ENCODE data around the gene TMEM59. TPM values are rescaled to one million over a fixed set of nuclear protein-coding genes. Genes with fewer than 3 reads are reported as not detected.

The TMEM59 gene
- total and polyA plus RNA-seq, 2 donors (not counting 1 experiment from before 2014, with no cell fraction given), result 66.3 to 146 TPM

- ChIA-PET POLR2A (no interaction called here), CTCF (interaction anchor here (1.0 kb wide), 1 partner anchor 33 kb away, joined by 3 read pairs; no protein-coding TSS in a partner anchor)
- H3K27me3 Mint-ChIP-seq, result peaks cover 3% of the 10 kb centered on the region
- H3K27ac ChIP-seq (ENCODE audit: low read length in 2 of 2), result no peak overlapping the region
- H3K4me3 ChIP-seq (ENCODE audit: control extremely low read depth in 1 of 5, extremely low read depth in 1 of 5, insufficient read depth in 1 of 5, low read depth in 2 of 5, low read length in 4 of 5), result no peak overlapping the region
- no peaks in the 10 kb centered on the region for H3K9me3 Mint-ChIP-seq (ENCODE audit: insufficient read depth)
- TF ChIP-seq EZH2 (IDR thresholded peaks at IDR 0.05; ENCODE audit: borderline replicate concordance, insufficient read depth, low read depth, low read length, poor library complexity, severe bottlenecking) (no peak), CTCF (IDR thresholded peaks at IDR 0.05) (no peak)
- H4K20me1 ChIP-seq (ENCODE audit: control insufficient read depth, insufficient read depth, low read length, poor library complexity, severe bottlenecking), result no peaks in the 10 kb centered on the region
- intact Hi-C loops (cut with micrococcal nuclease), result no loop called here
- H3K27me3 ChIP-seq (replicated peaks in 1 of 4; ENCODE audit: control extremely low read depth in 1 of 4, control insufficient read depth in 3 of 4, insufficient read depth in 4 of 4, low read length in 3 of 4), result peaks cover 0 to 4% (median 0%) of the 10 kb centered on the region in 4 experiments
- peaks cover 0 to 22% (median 3%) of the 10 kb centered on the region in 3 donors for H3K9me3 ChIP-seq (ENCODE audit: control extremely low read depth in 1 of 3, control insufficient read depth in 2 of 3, insufficient read depth in 1 of 3, low read length in 2 of 3)
- no peak overlapping the region for H3K27ac Mint-ChIP-seq
- WGBS (ENCODE audit: insufficient coverage), result 81% methylated on average over 4 of the region's 4 CpGs
- H3K4me1 Mint-ChIP-seq, result no peaks in the 10 kb centered on the region
- no peak for ATAC-seq (ENCODE audit: low read depth)
- no peak overlapping the region for H3K4me2 ChIP-seq (replicated peaks; ENCODE audit: low read depth, low read length, poor library complexity, severe bottlenecking)
- H2AFZ ChIP-seq (ENCODE audit: insufficient read depth, low read depth, low read length, poor library complexity, severe bottlenecking), result no peak overlapping the region
- H3K36me3 ChIP-seq (replicated peaks in 1 of 2; ENCODE audit: control extremely low read depth in 1 of 2, control insufficient read depth in 1 of 2, extremely low read depth in 1 of 2, insufficient read depth in 2 of 2, low read length in 1 of 2), result no peaks in the 10 kb centered on the region
- H3K79me2 ChIP-seq (ENCODE audit: control insufficient read depth, insufficient read depth, low read length), result no peaks in the 10 kb centered on the region
- no peak for DNase-seq
- no peak overlapping the region for H3K4me3 Mint-ChIP-seq
- no peak overlapping the region for H3K9ac ChIP-seq (ENCODE audit: low read length)
- no peaks in the 10 kb centered on the region for H3K4me1 ChIP-seq (ENCODE audit: control insufficient read depth in 2 of 2, insufficient read depth in 2 of 2, low read length in 2 of 2)
Observed at GRCh38 chr1:53992085-53992874, 60.7 kb downstream of the TMEM59 start.

DNA sequence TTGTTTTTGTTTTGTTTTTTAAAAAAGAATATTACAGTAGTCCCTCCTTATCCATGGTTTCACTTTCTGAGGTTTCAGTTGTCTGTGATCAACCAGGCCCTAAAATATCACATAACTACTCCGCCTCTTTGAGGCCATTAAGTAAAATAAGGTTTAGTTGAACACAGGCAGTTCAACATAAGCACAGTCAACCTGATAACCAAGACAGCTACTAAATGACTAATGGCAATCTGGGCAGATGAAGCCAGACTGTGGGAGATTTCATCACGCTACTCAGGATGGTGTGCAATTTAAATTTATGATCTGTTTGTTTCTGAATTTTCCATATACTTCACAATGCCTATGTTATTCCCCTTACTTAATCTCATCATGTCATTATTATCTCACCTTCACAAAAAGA lies 65.1 kb downstream of the TMEM59 start:
- no peak overlapping the region for H3K4me3 ChIP-seq (ENCODE audit: control extremely low read depth in 1 of 5, extremely low read depth in 1 of 5, insufficient read depth in 1 of 5, low read depth in 2 of 5, low read length in 4 of 5)
- H3K27ac Mint-ChIP-seq, result no peak overlapping the region

More for the DNA sequence above, 65.1 kb downstream of the TMEM59 start:
- Histone ChIP-seq H3K27ac (ENCODE audit: low read length in 2 of 2) (no peak overlapping the region), H3K27me3 (replicated peaks in 1 of 4; ENCODE audit: control extremely low read depth in 1 of 4, control insufficient read depth in 3 of 4, insufficient read depth in 4 of 4, low read length in 3 of 4) (peaks cover 0 to under 1% (median 0%) of the 10 kb centered on the region in 4 experiments), H3K4me2 (replicated peaks; ENCODE audit: low read depth, low read length, poor library complexity, severe bottlenecking) (no peak overlapping the region), H3K36me3 (replicated peaks in 1 of 2; ENCODE audit: control extremely low read depth in 1 of 2, control insufficient read depth in 1 of 2, extremely low read depth in 1 of 2, insufficient read depth in 2 of 2, low read length in 1 of 2) (no peaks in the 10 kb centered on the region), H4K20me1 (ENCODE audit: control insufficient read depth, insufficient read depth, low read length, poor library complexity, severe bottlenecking) (no peaks in the 10 kb centered on the region), H3K9me3 (ENCODE audit: control extremely low read depth in 1 of 3, control insufficient read depth in 2 of 3, insufficient read depth in 1 of 3, low read length in 2 of 3) (peaks cover 0 to 19% (median 3%) of the 10 kb centered on the region in 3 donors), H3K4me1 (ENCODE audit: control insufficient read depth in 2 of 2, insufficient read depth in 2 of 2, low read length in 2 of 2) (no peaks in the 10 kb centered on the region), H2AFZ (ENCODE audit: insufficient read depth, low read depth, low read length, poor library complexity, severe bottlenecking) (no peak overlapping the region), H3K79me2 (ENCODE audit: control insufficient read depth, insufficient read depth, low read length) (no peaks in the 10 kb centered on the region), H3K9ac (ENCODE audit: low read length) (no peak overlapping the region)
- Mint-ChIP-seq H3K9me3 (ENCODE audit: insufficient read depth) (no peaks in the 10 kb centered on the region), H3K4me3 (no peak overlapping the region), H3K4me1 (no peaks in the 10 kb centered on the region), H3K27me3 (peaks cover 3% of the 10 kb centered on the region)
- ATAC-seq (ENCODE audit: low read depth), result no peak
- WGBS (ENCODE audit: insufficient coverage), result no CpG with 5 or more reads among the region's 2 CpGs
- TF ChIP-seq EZH2 (IDR thresholded peaks at IDR 0.05; ENCODE audit: borderline replicate concordance, insufficient read depth, low read depth, low read length, poor library complexity, severe bottlenecking) (no peak), CTCF (IDR thresholded peaks at IDR 0.05) (no peak)
- ChIA-PET CTCF (no interaction called here), POLR2A (no interaction called here)
- no peak for DNase-seq
- intact Hi-C loops (cut with micrococcal nuclease), result no loop called here

Data from B cell (primary cell).